OCI-LY3 (cell line): ENCODE results near the gene FAM184A.

Experiments
- CTCF ChIP-seq: fragments of 200-600, 300-600 bp; sonication (generic); IDR thresholded peaks from 2 replicates; pipeline ENCODE4 v1.5.1; 2014; ENCODE audit warnings: antibody characterized with exemption, low read length, low read depth
- EZH2phosphoT487 ChIP-seq: fragments of 200-600 bp; shearing (Covaris generic); IDR thresholded peaks from 2 replicates; pipeline ENCODE4 v1.6.1; 2018; ENCODE audit warnings: antibody characterized with exemption, mixed run types, low read depth

GRCh38 chr6:119110601-119111548 is 32.4 kb upstream of the FAM184A start:
- TF ChIP-seq CTCF (peak; percentile 61), EZH2phosphoT487 (no peak)
